HCT116 (cell line): ENCODE results near the gene EDEM1. TPM values are rescaled to one million over a fixed set of nuclear protein-coding genes. Genes with fewer than 3 reads are reported as not detected.

Experiments
- ATAC-seq: fragments of 200-7000 bp; cut with Tn5 transposase; 2 replicates; pipeline ENCODE4 v1.9.1; 2020; ENCODE audit warnings: mild to moderate bottlenecking, moderate library complexity
- BruUV-seq: library from RNA; stranded (reverse); fragments of 400-500 nt; replicated peaks from 2 replicates; lab custom pipeline; 2021; lab: Mats Ljungman, UMichigan
- CTCF ChIA-PET: fragments of 300-600 bp; sonication (Branson Sonifier 250); formaldehyde crosslinking; loops from one replicate; lab custom pipeline; 2021; ENCODE audit warnings: antibody characterized with exemption; lab: Charles Lee
- POLR2A ChIA-PET: fragments of 300-600, 350-600 bp; sonication (Branson Sonifier 250); formaldehyde crosslinking; loops from one replicate; lab custom pipeline; 2021; ENCODE audit warnings: antibody characterized with exemption; lab: Charles Lee
- RAD21 ChIA-PET, 2 experiments: fragments of 300-600 bp; sonication (Branson Sonifier 250); formaldehyde crosslinking; loops; one replicate each; lab custom pipeline; 2023; ENCODE audit warnings: low total read pairs in 2 of 2; ENCODE audit not compliant: uncharacterized antibody in 2 of 2, unreplicated experiment in 2 of 2, low non-redundant PET in 1 of 2; lab: Charles Lee
- DNase-seq: peaks from one replicate; pipeline ENCODE4 v3.0.0-alpha.2; 2010; ENCODE audit warnings: low read depth, low spot score
- H2AFZ ChIP-seq: fragments of 200-600 bp; shearing (Covaris generic), sonication (generic); 2 replicates; pipeline ENCODE4 v1.6.1; 2017; ENCODE audit warnings: low read depth, mixed run types, mixed read lengths, antibody characterized with exemption, low read length; ENCODE audit not compliant: poor library complexity, severe bottlenecking
- H3K27ac ChIP-seq: 2 replicates; pipeline ENCODE4 v1.5.1; 2012; ENCODE audit warnings: low read depth, low read length
- H3K27me3 ChIP-seq: fragments of 200-600 bp; sonication (generic); 2 replicates; pipeline ENCODE4 v1.6.1; 2016; ENCODE audit warnings: mixed run types, low read length, mixed read lengths; ENCODE audit not compliant: insufficient read depth
- H3K36me3 ChIP-seq, 2 experiments: fragments of 200-500 bp in 1 of 2; fragments of 200-600 bp in 1 of 2; sonication (Bioruptor generic) in 1 of 2; sonication (generic) in 1 of 2; 2 replicates each; pipeline versions ENCODE4 v1.5.1 to v1.6.1; 2014 to 2016; ENCODE audit warnings: low read length in 2 of 2, inconsistent platforms in 1 of 2, mixed read lengths in 1 of 2, mixed run types in 1 of 2; ENCODE audit not compliant: insufficient read depth in 2 of 2, control insufficient read depth in 1 of 2
- H3K4me1 ChIP-seq, 2 experiments: fragments of 200-600 bp in 1 of 2; sonication (generic) in 1 of 2; 2 replicates each; pipeline versions ENCODE4 v1.5.1 to v1.6.1; 2012 to 2017; ENCODE audit warnings: low read length in 2 of 2, inconsistent platforms in 1 of 2, mild to moderate bottlenecking in 1 of 2, mixed read lengths in 1 of 2, mixed run types in 1 of 2, moderate library complexity in 1 of 2; ENCODE audit not compliant: insufficient read depth in 2 of 2, control insufficient read depth in 1 of 2
- H3K4me2 ChIP-seq: fragments of 200-600 bp; sonication (generic); 2 replicates; pipeline ENCODE4 v1.6.1; 2017; ENCODE audit warnings: mixed run types, low read length, mixed read lengths
- H3K4me3 ChIP-seq, 2 experiments: fragments of 200-600 bp in 1 of 2; sonication (generic) in 1 of 2; replicated peaks in 1 of 2; 2 replicates each; pipeline ENCODE4 v1.5.1; 2011 to 2016; ENCODE audit warnings: low read length in 2 of 2, control low read depth in 1 of 2, low read depth in 1 of 2, mild to moderate bottlenecking in 1 of 2, mixed read lengths in 1 of 2, mixed run types in 1 of 2
- H3K79me2 ChIP-seq: fragments of 200-600 bp; sonication (generic); 2 replicates; pipeline ENCODE4 v1.6.1; 2017; ENCODE audit warnings: mild to moderate bottlenecking, mixed run types, low read length, moderate library complexity, mixed read lengths; ENCODE audit not compliant: insufficient read depth
- H3K9ac ChIP-seq: fragments of 200-600 bp; sonication (generic); 2 replicates; pipeline ENCODE4 v1.6.1; 2016; ENCODE audit warnings: low read length, mixed read lengths
- H3K9me2 ChIP-seq: fragments of 200-600 bp; sonication (generic), shearing (Covaris generic); 2 replicates; pipeline ENCODE4 v1.6.1; 2017; ENCODE audit warnings: mixed run types, mild to moderate bottlenecking, moderate library complexity; ENCODE audit not compliant: insufficient read depth
- H3K9me3 ChIP-seq, 2 experiments: fragments of 200-500 bp in 1 of 2; fragments of 200-600 bp in 1 of 2; sonication (Bioruptor generic) in 1 of 2; sonication (generic) in 1 of 2; 2 replicates each; pipeline ENCODE4 v1.6.1; 2014 to 2017; ENCODE audit warnings: low read length in 2 of 2, mixed read lengths in 2 of 2, inconsistent platforms in 1 of 2, low read depth in 1 of 2, mild to moderate bottlenecking in 1 of 2, mixed run types in 1 of 2, moderate library complexity in 1 of 2; ENCODE audit not compliant: control insufficient read depth in 1 of 2, insufficient read depth in 1 of 2
- H4K20me1 ChIP-seq: fragments of 200-600 bp; sonication (generic), shearing (Covaris generic); 2 replicates; pipeline ENCODE4 v1.6.1; 2017; ENCODE audit warnings: mixed run types, mild to moderate bottlenecking, moderate library complexity; ENCODE audit not compliant: insufficient read depth
- CBX3 ChIP-seq: IDR thresholded peaks from 2 replicates; pipeline ENCODE4 v1.6.1; 2012; ENCODE audit warnings: low read depth
- CEBPB ChIP-seq: IDR thresholded peaks from 2 replicates; pipeline ENCODE4 v1.6.1; 2012; ENCODE audit warnings: low read depth
- CTCF ChIP-seq, 3 experiments: fragments of 200-600 bp in 1 of 3; sonication (generic) in 1 of 3; IDR thresholded peaks in 2 of 3; conservative IDR thresholded peaks in 1 of 3; 2 replicates each; pipeline ENCODE4 v1.5.1; 2012 to 2017; ENCODE audit warnings: low read depth in 2 of 3, low read length in 2 of 3, antibody characterized with exemption in 1 of 3, borderline replicate concordance in 1 of 3, control low read depth in 1 of 3, mild to moderate bottlenecking in 1 of 3, mixed read lengths in 1 of 3, mixed run types in 1 of 3, moderate library complexity in 1 of 3; ENCODE audit not compliant: insufficient read depth in 1 of 3
- EGR1 ChIP-seq: IDR thresholded peaks from 2 replicates; pipeline ENCODE4 v1.6.1; 2012; ENCODE audit warnings: low read depth
- ELF1 ChIP-seq: IDR thresholded peaks from 2 replicates; pipeline ENCODE4 v1.6.1; 2012; ENCODE audit warnings: low read depth, borderline replicate concordance
- FOSL1 ChIP-seq: IDR thresholded peaks from 2 replicates; pipeline ENCODE4 v1.6.1; 2012; ENCODE audit warnings: low read depth
- JUND ChIP-seq: IDR thresholded peaks from 2 replicates; pipeline ENCODE4 v1.6.1; 2012
- POLR2AphosphoS5 ChIP-seq: IDR thresholded peaks from 2 replicates; pipeline ENCODE4 v1.6.1; 2011; ENCODE audit warnings: mild to moderate bottlenecking, low read depth, low read length, moderate library complexity
- REST ChIP-seq: IDR thresholded peaks from 2 replicates; pipeline ENCODE4 v1.6.1; 2012; ENCODE audit warnings: low read depth
- SRF ChIP-seq: IDR thresholded peaks from 2 replicates; pipeline ENCODE4 v1.6.1; 2012; ENCODE audit warnings: low read depth
- ZBTB33 ChIP-seq: IDR thresholded peaks from 2 replicates; pipeline ENCODE4 v1.6.1; 2011; ENCODE audit warnings: mild to moderate bottlenecking, low read length, moderate library complexity; ENCODE audit not compliant: insufficient replicate concordance; ENCODE audit errors: extremely low read depth
- ZFX ChIP-seq: fragments of 450-650 bp; IDR thresholded peaks from 2 replicates; pipeline ENCODE4 v1.6.1; 2017
- intact Hi-C: fragments of 100-400 bp; cut with micrococcal nuclease; formaldehyde crosslinking; loops from 2 replicates; pipeline ENCODE4 v1.10.0; 2022
- total RNA-seq: library from RNA; stranded (reverse); gene quantifications from one replicate; pipeline ENCODE4 v1.2.1, GENCODE V29; 2021; ENCODE audit not compliant: unreplicated experiment

EDEM1 gene
- total RNA-seq, 1 experiment from 2014 or later = 23.7 TPM

GRCh38 chr3:5197470-5198312 lies 10.2 kb downstream of the EDEM1 start:
- RAD21 ChIA-PET = no interaction called here
- no TSS peak for BruUV-seq
- Histone ChIP-seq H3K4me2 (no peak overlapping the region), H3K9ac (no peak overlapping the region), H3K9me3 (no peaks in the 10 kb centered on the region), H3K4me3 (no peak overlapping the region), H3K27ac (no peak overlapping the region), H3K4me1 (peaks cover 38 to 43% of the 10 kb centered on the region in 2 experiments), H3K9me2 (no peaks in the 10 kb centered on the region), H3K79me2 (peaks cover 52% of the 10 kb centered on the region), H4K20me1 (no peaks in the 10 kb centered on the region), H3K36me3 (peaks cover 9 to 10% of the 10 kb centered on the region in 2 experiments; a peak in 2 of 4 replicates), H2AFZ (no peak overlapping the region), H3K27me3 (no peaks in the 10 kb centered on the region)
- POLR2A ChIA-PET = no interaction called here
- DNase-seq = no peak
- intact Hi-C loops = no loop called here
- TF ChIP-seq ZFX (no peak), CEBPB (peak; percentile 75)
- TF ChIP-seq, all 23 proteins: peak for 1
- ATAC-seq = no peak
- CTCF ChIA-PET = no interaction called here

GRCh38 chr3:5198313-5198677 lies 10.8 kb downstream of the EDEM1 start:
- ATAC-seq = no peak
- no peak overlapping the region for H3K27ac ChIP-seq
- TF ChIP-seq ZFX = no peak
- no peak for TF ChIP-seq JUND
- no peak for TF ChIP-seq CEBPB
- TF ChIP-seq REST = no peak
- no peak for TF ChIP-seq POLR2AphosphoS5
- TF ChIP-seq ZBTB33 = no peak
- no peak for TF ChIP-seq CBX3
- no peak for TF ChIP-seq ELF1
- no peak for TF ChIP-seq CTCF (IDR thresholded peaks at IDR 0.05 in 2 of 3, conservative IDR thresholded peaks at IDR 0.05 in 1 of 3; ENCODE audit: borderline replicate concordance in 1 of 3, insufficient read depth in 1 of 3, low read depth in 2 of 3, low read length in 2 of 3)
- no peak for TF ChIP-seq FOSL1
- no peak for TF ChIP-seq EGR1
- TF ChIP-seq SRF = no peak

More at GRCh38 chr3:5198313-5198677, 10.8 kb downstream of the EDEM1 start:
- H2AFZ ChIP-seq = no peak overlapping the region
- no peaks in the 10 kb centered on the region for H3K9me2 ChIP-seq
- BruUV-seq = no TSS peak
- no peaks in the 10 kb centered on the region for H3K9me3 ChIP-seq
- no peak for DNase-seq
- peaks cover 11 to 15% of the 10 kb centered on the region in 2 experiments; a peak in 3 of 4 replicates for H3K36me3 ChIP-seq
- POLR2A ChIA-PET = no interaction called here
- intact Hi-C loops = no loop called here
- no peak overlapping the region for H3K4me2 ChIP-seq
- RAD21 ChIA-PET = no interaction called here
- peaks cover 32 to 37% of the 10 kb centered on the region in 2 experiments for H3K4me1 ChIP-seq
- H3K4me3 ChIP-seq = no peak overlapping the region
- CTCF ChIA-PET = no interaction called here
- H3K79me2 ChIP-seq = peaks cover 46% of the 10 kb centered on the region
- H3K27me3 ChIP-seq = no peaks in the 10 kb centered on the region
- no peaks in the 10 kb centered on the region for H4K20me1 ChIP-seq
- no peak overlapping the region for H3K9ac ChIP-seq
